Fibroblast of lung (primary cell): ENCODE data around the gene PSME3IP1. TPM values are rescaled to one million over a fixed set of nuclear protein-coding genes. Genes with fewer than 3 reads are reported as not detected.

Source experiments
- DNase-seq, 2 donors: peaks; one replicate each; pipeline versions ENCODE4 v3.0.0 to v3.0.0-alpha.2; 2010; ENCODE audit warnings: low read depth in 2 of 2
- H2AFZ ChIP-seq: 2 replicates; pipeline ENCODE4 v1.5.1; 2012; ENCODE audit warnings: low read length, control low read depth, inconsistent platforms
- H3K27ac ChIP-seq: 2 replicates; pipeline ENCODE4 v1.5.1; 2011; ENCODE audit warnings: low read length, control low read depth; ENCODE audit not compliant: insufficient read depth
- H3K27me3 ChIP-seq: 2 replicates; pipeline ENCODE4 v1.5.1; 2011; ENCODE audit warnings: mild to moderate bottlenecking, low read length; ENCODE audit not compliant: control insufficient read depth, insufficient read depth
- H3K36me3 ChIP-seq: 2 replicates; pipeline ENCODE4 v1.5.1; 2011; ENCODE audit warnings: low read length; ENCODE audit not compliant: control insufficient read depth, insufficient read depth
- H3K4me1 ChIP-seq: 2 replicates; pipeline ENCODE4 v1.5.1; 2011; ENCODE audit warnings: low read length; ENCODE audit not compliant: control insufficient read depth, insufficient read depth; ENCODE audit errors: extremely low read depth
- H3K4me2 ChIP-seq: 2 replicates; pipeline ENCODE4 v1.5.1; 2011; ENCODE audit warnings: low read length, control low read depth; ENCODE audit not compliant: insufficient read depth; ENCODE audit errors: extremely low read depth
- H3K4me3 ChIP-seq, 4 experiments: fragments of 200-600 bp in 1 of 4; sonication (generic) in 1 of 4; replicated peaks in 1 of 4; 2 replicates each; pipeline ENCODE4 v1.5.1; 2011 to 2016; ENCODE audit warnings: low read length in 4 of 4, low read depth in 3 of 4, mild to moderate bottlenecking in 3 of 4, control low read depth in 2 of 4, inconsistent platforms in 1 of 4, mixed read lengths in 1 of 4; ENCODE audit not compliant: insufficient read depth in 1 of 4; ENCODE audit errors: control extremely low read depth in 1 of 4
- H3K79me2 ChIP-seq: 2 replicates; pipeline ENCODE4 v1.5.1; 2012; ENCODE audit warnings: mild to moderate bottlenecking, low read length, inconsistent platforms; ENCODE audit not compliant: control insufficient read depth, insufficient read depth
- H3K9ac ChIP-seq: 2 replicates; pipeline ENCODE4 v1.5.1; 2011; ENCODE audit warnings: mild to moderate bottlenecking, low read length, control low read depth; ENCODE audit not compliant: insufficient read depth
- H3K9me3 ChIP-seq: 2 replicates; pipeline ENCODE4 v1.5.1; 2012; ENCODE audit warnings: low read depth, low read length; ENCODE audit not compliant: control insufficient read depth, insufficient read depth
- H4K20me1 ChIP-seq: 2 replicates; pipeline ENCODE4 v1.5.1; 2011; ENCODE audit warnings: low read length; ENCODE audit not compliant: control insufficient read depth, insufficient read depth; ENCODE audit errors: extremely low read depth
- EZH2 ChIP-seq: IDR thresholded peaks from 2 replicates; pipeline ENCODE4 v1.5.1; 2012; ENCODE audit warnings: low read length, control low read depth, mild to moderate bottlenecking; ENCODE audit errors: missing control alignments
- polyA plus RNA-seq, 2 donors: library from polyadenylated mRNA; depleted of rRNA in 1 of 2; stranded (reverse) in 1 of 2; unstranded in 1 of 2; fragments of >200 nt; gene quantifications; 2 replicates each; pipeline ENCODE4 v1.2.1, GENCODE V29; 2011 to 2012; ENCODE audit warnings: missing spikeins in 1 of 2
- total RNA-seq: library from RNA; depleted of rRNA; stranded (reverse); fragments of >200 nt; gene quantifications from 2 replicates; pipeline ENCODE4 v1.2.1, GENCODE V29; 2014
- TF ChIP-seq, protein P1 (sequence below), 2 donors: IDR thresholded peaks in 1 of 2; conservative IDR thresholded peaks in 1 of 2; 1 replicate in 1 of 2; 2 replicates in 1 of 2; pipeline ENCODE4 v1.5.1; 2011 to 2012; ENCODE audit warnings: low read length in 2 of 2, control low read depth in 1 of 2, inconsistent platforms in 1 of 2, low read depth in 1 of 2, mild to moderate bottlenecking in 1 of 2

The PSME3IP1 gene
- total and polyA plus RNA-seq, 2 donors (not counting 1 experiment from before 2014, with no cell fraction given), result 55.5 to 64.6 TPM

- no peaks in the 10 kb centered on the region for H3K27me3 ChIP-seq
- no peaks in the 10 kb centered on the region for H3K9me3 ChIP-seq
- no peaks in the 10 kb centered on the region for H3K79me2 ChIP-seq
- peak in 1 of 2 donors; percentile 10 for DNase-seq
- no peaks in the 10 kb centered on the region for H4K20me1 ChIP-seq
- TF ChIP-seq, protein P1, sequence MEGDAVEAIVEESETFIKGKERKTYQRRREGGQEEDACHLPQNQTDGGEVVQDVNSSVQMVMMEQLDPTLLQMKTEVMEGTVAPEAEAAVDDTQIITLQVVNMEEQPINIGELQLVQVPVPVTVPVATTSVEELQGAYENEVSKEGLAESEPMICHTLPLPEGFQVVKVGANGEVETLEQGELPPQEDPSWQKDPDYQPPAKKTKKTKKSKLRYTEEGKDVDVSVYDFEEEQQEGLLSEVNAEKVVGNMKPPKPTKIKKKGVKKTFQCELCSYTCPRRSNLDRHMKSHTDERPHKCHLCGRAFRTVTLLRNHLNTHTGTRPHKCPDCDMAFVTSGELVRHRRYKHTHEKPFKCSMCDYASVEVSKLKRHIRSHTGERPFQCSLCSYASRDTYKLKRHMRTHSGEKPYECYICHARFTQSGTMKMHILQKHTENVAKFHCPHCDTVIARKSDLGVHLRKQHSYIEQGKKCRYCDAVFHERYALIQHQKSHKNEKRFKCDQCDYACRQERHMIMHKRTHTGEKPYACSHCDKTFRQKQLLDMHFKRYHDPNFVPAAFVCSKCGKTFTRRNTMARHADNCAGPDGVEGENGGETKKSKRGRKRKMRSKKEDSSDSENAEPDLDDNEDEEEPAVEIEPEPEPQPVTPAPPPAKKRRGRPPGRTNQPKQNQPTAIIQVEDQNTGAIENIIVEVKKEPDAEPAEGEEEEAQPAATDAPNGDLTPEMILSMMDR (conservative IDR thresholded peaks at IDR 0.05 in 1 of 2, IDR thresholded peaks at IDR 0.05 in 1 of 2; ENCODE audit: low read depth in 1 of 2, low read length in 2 of 2), result no peak
- no peak for TF ChIP-seq EZH2
- no peak overlapping the region for H3K27ac ChIP-seq
- no peak overlapping the region for H3K4me2 ChIP-seq
- no peak overlapping the region for H3K9ac ChIP-seq
- H3K36me3 ChIP-seq, result no peaks in the 10 kb centered on the region
- no peak overlapping the region for H2AFZ ChIP-seq
- H3K4me1 ChIP-seq, result no peaks in the 10 kb centered on the region
- H3K4me3 ChIP-seq, result no peak overlapping the region
Measured at GRCh38 chr16:57141822-57142631, 43.8 kb downstream of the PSME3IP1 start.

DNA sequence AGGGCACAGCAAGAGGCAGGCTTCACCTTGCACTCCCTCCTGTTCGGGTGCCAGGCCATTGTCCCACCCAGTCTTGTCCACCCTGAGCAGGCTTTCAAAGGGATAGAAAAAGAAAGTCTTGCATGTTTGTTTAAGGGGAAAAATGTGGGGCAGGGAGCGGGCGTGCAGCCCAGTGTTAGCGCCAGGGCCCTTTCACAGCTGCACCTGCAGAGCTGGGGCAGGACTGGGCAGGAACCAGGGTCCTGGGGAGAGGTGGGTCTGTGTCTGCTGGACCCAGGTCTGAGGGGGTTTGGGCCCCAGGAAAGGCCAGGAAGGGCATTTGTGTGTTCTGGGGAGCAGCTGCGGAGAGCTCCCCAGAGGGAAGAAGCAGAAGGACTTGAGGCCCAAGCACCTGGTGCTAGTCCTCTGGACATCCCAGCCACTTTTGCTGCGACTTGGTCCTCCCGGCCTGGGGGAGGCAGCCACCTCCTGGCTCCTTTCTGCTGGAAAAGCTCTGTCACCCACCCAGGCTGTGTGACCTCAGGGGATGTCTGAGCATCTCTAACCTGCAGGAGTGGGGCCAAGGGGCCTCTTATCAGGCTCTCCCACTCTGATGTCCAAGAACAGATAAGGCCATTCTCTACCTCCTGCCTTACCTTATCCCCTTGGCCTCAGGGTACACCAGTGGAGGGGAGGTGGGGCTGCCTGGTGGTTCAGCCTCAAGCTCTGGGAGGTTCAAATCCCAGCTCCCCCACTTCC, 44.7 kb downstream of the PSME3IP1 start:
- Histone ChIP-seq H2AFZ (no peak overlapping the region), H3K79me2 (no peaks in the 10 kb centered on the region), H3K4me1 (no peaks in the 10 kb centered on the region), H3K27me3 (no peaks in the 10 kb centered on the region), H4K20me1 (no peaks in the 10 kb centered on the region), H3K9me3 (no peaks in the 10 kb centered on the region), H3K4me2 (no peak overlapping the region), H3K36me3 (no peaks in the 10 kb centered on the region), H3K4me3 (no peak overlapping the region), H3K9ac (no peak overlapping the region), H3K27ac (no peak overlapping the region)
- no peak for DNase-seq
- TF ChIP-seq EZH2, result no peak
- TF ChIP-seq, protein P1 (conservative IDR thresholded peaks at IDR 0.05 in 1 of 2, IDR thresholded peaks at IDR 0.05 in 1 of 2; ENCODE audit: low read depth in 1 of 2, low read length in 2 of 2), result no peak

DNA sequence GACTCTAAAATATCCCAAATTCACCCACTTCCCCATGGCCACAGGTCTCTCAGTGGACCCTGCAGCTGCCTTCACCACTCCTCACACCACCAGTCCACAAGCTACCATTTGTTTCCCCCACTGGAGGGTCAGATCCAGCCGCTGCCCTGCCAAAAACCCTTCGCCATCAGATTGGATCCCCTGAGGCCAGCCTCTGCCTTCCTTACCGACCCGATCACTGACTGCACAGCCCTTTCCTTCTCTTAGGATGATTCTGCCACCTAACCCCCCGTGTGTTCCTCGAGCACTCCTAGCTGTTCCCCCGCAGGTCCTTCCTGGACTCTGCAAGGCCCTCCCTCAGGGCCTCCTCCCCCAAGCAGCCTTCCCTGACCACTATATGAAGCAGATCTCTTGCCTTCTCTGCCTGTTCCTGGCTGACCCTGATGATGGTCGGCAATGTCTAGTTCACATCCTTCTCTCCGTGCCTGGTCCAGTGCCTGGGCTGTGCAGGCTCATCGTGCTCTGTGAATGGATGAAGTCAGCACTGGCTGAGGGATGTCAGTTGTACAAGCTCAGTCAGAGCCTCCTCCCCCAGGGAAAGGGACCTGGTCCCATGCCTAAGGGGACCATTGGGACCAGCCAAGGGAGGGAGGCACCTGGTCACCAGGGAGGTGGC, 47.4 kb downstream of the PSME3IP1 start:
- H4K20me1 ChIP-seq, result no peaks in the 10 kb centered on the region

More for the DNA sequence above, 47.4 kb downstream of the PSME3IP1 start:
- TF ChIP-seq EZH2, result no peak
- TF ChIP-seq, protein P1 (conservative IDR thresholded peaks at IDR 0.05 in 1 of 2, IDR thresholded peaks at IDR 0.05 in 1 of 2; ENCODE audit: low read depth in 1 of 2, low read length in 2 of 2), result no peak
- no peaks in the 10 kb centered on the region for H3K9me3 ChIP-seq
- no peak for DNase-seq
- H3K4me2 ChIP-seq, result no peak overlapping the region
- H3K27ac ChIP-seq, result no peak overlapping the region
- H3K79me2 ChIP-seq, result no peaks in the 10 kb centered on the region
- H3K36me3 ChIP-seq, result no peaks in the 10 kb centered on the region
- H3K4me3 ChIP-seq, result no peak overlapping the region
- no peaks in the 10 kb centered on the region for H3K4me1 ChIP-seq
- H3K9ac ChIP-seq, result no peak overlapping the region
- H3K27me3 ChIP-seq, result no peaks in the 10 kb centered on the region
- no peak overlapping the region for H2AFZ ChIP-seq
